HG03060 (cell line): Measurements from ENCODE around the gene PDHA1.

ENCODE experiments used
- ATAC-seq: cut with Tn5 transposase; IDR thresholded peaks from one replicate; pipeline ENCODE4 v1.9.1; 2021; ENCODE audit warnings: low read depth, moderate number of reproducible peaks; ENCODE audit not compliant: unreplicated experiment

PDHA1 gene

DNA sequence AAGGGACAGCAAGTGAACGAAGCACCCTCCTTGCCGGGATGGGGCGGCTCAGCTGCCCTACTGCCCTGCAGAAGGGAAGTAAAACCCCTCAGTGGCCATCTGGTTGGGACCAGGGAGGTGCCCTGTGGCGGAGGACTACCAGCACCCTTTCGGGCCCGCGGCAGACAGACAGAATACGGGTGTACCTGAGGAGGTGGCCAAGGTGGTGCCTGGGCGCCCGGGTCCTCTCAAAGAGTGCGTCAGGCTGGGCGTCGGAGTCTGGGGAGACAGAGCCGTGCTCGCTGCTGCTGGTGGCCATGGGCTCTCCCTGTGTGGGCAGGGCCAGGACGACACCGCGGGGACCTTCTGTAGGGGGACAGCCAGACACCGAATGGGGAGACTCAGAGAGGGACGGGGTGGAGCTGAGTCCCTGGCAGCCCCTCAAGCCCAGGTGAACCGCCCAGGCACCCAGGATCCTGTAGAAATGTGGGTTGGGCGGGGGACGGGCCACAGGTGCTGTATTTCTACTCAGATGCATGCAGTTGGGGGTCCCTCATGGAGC is 29.7 kb downstream of the PDHA1 start:
- no peak for ATAC-seq

DNA sequence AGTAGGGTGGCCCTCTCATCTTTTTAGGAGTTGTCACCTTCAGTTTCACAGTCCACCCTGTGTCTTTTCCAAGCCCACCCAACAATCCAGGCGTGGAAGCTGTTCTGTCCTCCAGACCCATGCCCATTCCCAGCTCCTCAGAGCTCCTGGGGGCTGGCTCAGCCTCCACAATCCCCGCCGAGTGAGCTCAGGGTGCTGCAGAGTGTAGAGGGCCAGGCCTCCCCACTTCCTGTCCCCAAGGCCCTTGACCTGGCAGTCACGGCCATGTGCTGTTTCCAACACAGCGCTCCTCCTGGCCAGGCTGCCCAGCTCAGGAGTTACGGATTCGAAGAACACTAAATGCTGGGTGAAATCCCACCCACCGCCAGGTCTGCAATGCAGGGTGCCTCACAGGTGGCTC is 31.8 kb downstream of the PDHA1 start:
- ATAC-seq, result no peak

DNA sequence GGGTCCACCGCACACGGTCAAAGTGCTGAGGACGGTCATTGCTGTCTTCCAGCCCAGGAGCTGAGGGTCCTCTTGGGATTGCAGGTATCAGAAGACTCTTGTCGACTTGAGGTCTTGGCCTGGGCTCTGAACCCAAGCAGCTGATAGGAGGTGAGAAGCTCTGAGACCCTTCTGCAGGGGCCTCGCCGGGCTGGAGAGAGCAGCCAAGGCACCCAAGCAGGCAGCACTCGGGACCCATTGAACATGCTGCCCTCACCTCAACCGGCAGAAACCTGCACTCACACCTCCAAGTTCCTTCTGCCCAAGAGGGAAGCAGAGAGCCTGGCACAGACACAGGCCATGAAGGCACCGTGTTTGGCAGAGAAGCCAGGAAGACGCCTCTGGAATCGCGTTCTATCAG is 34.1 kb downstream of the PDHA1 start:
- ATAC-seq, result no peak

DNA sequence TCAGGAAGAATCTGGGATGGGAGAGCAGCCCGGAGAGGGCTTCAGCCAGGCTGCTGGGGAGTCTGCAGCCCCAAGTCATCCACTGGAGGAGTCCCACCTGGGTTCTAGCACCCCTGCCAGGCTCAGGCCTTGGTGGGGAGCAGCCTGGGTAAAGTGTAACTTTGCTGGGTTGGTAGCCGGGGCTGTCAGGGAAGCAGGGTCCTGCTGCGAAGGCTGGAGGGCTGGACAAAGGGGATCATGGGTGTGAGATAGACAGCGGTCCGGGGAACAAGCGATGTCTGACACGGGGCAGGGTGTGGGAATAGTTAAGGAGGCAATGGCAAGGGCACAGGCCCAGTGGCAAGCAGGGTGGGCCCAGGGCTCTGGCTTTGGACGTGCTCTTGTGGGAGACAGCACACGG is 37.6 kb downstream of the PDHA1 start:
- ATAC-seq, result no peak

DNA sequence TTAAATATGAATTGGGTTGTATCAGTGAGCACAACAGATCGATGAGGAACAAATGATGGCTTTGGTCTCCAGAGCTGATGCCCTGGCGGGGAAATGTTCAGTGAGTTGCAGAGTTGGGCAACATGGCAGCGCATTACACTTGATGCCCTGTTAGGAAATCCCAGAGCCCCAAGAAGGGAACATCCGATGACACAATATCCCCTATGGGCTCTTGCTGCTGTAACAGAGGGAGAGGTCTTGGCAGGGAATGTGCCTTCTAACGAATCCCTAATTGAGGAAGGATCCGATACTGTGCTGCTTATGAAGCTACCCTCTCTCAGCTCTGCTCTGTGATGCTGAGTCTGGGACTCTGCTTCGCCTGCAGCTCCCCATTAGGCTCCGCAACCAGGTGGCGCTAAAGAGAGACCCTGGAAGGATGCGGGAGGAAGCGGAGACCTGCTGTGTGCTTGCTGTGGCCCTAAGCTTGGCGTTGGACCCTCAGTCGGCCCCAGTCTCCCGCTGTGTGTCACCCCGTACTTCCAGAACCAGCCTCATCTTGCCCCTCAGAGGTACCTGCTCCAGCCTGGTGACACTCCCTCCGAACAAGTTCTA is 38.9 kb downstream of the PDHA1 start:
- no peak for ATAC-seq

DNA sequence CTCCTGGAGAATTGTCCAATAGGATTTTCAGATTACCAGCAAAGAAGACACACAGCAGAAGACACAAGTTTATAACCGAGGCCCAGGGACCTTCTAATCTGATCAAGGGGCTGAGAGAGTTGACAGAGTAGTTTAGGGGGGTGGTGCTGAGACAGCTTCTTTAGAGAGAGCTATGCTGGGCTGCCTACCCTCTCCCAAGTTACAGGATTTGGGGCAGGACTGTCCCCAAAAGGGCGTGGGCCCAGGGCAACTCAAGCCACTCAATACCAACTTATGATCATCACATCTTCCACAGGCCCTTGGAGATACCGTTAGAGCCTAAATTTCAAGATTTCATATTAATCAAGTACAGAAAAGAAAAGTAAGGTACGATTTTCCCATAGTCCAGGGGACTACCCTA is 43.0 kb downstream of the PDHA1 start:
- ATAC-seq, result no peak

DNA sequence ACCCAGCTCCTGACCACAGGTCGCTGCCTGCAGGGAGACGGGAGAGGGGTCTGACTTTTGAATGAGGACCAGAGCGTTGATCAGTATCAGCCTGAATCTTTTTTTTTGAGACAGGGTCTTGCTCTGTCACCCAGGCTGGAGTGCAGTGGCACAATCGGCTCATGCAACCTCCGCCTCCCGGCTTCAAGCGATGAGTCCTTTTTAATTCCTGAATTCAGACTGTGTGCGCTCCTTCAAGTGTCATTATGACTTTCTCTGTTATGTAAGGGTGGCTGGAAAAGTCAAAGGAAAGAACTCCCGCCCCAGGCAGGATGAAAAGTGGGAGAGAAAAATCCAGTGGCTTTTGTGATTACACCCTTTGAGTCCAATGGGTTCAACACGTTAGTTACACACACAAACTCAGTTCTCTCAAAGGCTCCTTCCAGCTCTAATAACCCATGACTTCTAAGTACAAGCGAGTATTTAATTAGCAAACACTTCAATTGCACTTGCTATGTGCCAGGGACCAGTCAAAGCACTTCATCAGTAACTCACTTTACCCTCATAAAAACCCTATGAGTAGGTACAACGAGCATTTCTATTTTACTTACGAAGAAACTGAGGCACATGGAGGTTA is 44.4 kb downstream of the PDHA1 start:
- ATAC-seq, result no peak

DNA sequence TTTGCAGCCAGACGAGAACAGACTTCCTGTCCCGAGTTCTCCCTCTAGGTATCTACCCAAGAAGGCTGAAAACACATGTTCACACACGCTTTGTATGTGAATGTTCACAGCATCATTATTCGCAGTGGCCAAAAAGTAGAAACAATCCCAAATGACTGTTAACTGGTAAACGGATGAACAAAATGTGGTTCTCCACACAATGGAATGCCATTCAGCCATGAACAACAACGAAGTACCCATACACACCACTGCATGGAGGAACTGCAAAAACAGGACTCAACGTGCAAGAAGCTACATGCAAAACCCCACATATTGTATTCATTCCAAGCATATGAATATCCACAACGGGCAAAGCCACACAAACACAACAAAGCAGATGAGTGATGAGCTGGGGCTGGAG is 45.0 kb downstream of the PDHA1 start:
- no peak for ATAC-seq

DNA sequence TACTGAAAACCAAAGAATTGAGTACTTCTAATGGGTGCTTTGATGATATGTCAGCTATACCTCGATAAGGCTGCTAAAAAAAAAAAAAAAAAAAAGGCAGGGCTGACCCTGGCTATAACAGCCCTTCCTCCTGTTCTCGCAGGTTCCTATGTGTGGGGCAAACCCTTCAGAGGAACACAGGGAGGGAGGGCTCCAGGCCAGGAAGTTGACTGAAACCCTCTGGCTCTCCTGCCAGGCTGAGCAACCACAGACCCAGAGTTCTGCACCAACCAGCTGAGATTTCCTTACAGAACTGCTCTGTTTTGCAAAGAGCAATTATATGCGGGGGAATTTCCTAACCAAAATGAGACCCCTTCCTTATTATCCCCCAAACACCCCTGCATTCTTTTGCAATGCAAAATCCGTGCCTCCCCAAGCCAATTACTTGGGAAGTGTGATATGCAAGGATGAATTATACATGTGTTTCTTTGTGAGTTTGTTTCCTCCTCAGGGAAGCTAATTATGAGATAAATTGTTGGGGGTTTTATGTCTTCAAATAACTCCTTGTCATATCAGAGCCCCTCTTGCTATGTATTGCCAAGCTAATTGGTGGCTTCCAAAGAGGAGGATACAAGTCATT is 45.6 kb downstream of the PDHA1 start:
- ATAC-seq, result no peak

DNA sequence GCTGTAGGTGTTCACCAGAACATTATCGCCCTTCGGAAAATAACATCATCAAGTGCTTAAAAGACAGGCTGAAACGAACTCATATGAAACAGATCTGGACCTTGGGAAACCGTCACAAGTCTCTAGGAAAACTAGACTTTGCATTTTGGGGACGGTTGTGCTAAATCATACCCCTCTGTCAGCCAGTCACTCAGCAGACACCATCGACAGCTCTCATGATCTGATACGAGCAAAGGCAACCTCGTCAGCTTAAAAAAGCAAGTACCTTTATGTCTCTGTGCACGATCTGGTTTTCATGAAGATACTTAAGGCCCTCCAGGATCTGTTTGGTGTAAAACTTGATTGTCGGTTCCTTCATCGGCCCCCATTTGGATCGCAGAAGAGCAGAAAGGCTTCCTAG is 48.4 kb downstream of the PDHA1 start:
- ATAC-seq, result no peak

DNA sequence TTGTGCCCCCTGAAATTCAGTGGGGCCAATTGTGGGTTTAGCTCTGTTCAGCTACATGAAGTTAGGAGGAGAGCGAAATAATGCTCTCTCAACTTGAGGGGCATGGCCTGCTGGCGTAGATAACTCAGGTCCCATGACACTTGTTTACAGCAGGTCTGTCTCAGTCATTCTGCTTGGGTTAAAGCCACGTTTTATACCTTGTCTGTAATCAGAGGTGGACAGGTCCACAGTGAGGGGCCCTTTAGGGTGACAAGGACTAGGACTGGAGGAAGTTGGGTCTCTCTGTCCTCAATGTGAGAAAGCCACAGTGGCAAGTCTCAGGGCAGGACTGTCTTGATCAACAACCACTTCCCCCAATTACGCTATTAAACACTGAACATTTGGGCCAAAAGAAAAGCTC is 49.0 kb downstream of the PDHA1 start:
- no peak for ATAC-seq

DNA sequence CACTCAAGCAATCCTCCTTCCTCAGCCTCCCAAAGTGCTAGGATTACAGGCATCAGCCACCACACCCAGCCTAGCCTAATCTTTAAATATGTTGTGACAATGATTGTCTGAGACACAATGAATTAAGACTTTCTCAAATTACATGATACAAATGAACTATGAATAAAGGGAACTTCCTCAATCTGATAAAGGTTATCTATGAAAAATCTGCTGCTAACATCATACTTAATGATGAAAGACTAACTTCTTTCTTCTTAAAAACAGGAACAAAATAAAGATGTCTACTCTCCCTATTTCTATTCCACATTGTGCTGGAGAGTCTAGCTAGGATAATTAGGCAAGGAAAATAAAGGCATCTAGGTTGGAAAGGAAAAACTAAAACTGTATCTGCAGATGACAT is 60.0 kb downstream of the PDHA1 start:
- no peak for ATAC-seq

DNA sequence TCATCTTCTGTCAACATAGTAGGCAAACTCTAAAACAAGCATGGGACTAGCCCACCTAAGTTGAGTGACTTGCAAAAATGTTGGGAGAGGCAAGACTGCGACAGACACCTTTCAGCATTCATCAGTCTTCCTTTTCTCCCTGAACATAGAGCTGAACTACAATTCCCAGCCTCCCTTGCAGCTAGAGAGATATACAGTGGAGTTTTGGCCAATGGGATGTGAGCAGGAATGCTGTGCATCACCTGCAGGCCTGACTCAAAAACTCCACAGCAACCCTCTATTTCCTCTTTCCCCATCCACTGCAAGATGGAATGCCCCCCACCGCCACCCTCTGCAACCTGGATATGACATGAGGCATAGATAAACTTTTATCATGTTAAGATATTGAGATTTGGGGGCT is 66.5 kb downstream of the PDHA1 start:
- ATAC-seq, result no peak
